CD4-positive, alpha-beta memory T cell (primary cell): ENCODE measurements around the gene RBP4. TPM values are rescaled to one million over a fixed set of nuclear protein-coding genes. Genes with fewer than 3 reads are reported as not detected.

Experiments
- CTCF ChIA-PET: fragments of 350-600 bp; sonication (Branson Sonifier 250); formaldehyde crosslinking; loops from one replicate; lab custom pipeline; 2021; ENCODE audit warnings: inconsistent platforms; ENCODE audit not compliant: partially characterized antibody; lab: Charles Lee
- POLR2A ChIA-PET: fragments of 350-600 bp; sonication (Branson Sonifier 250); formaldehyde crosslinking; loops from one replicate; lab custom pipeline; 2021; ENCODE audit not compliant: partially characterized antibody; lab: Charles Lee
- DNase-seq, 5 donors: peaks; one replicate each; pipeline versions ENCODE4 v3.0.0 to v3.0.0-alpha.2; 2020 to 2022; ENCODE audit warnings: mixed read lengths in 1 of 5
- H3K27ac ChIP-seq: one replicate; pipeline ENCODE4 v1.7.0; 2013; ENCODE audit warnings: low read depth, low read length
- H3K27me3 ChIP-seq: 2 replicates; pipeline ENCODE4 v1.7.0; 2013; ENCODE audit warnings: mild to moderate bottlenecking, low read length, moderate library complexity; ENCODE audit not compliant: insufficient read depth
- H3K36me3 ChIP-seq: 2 replicates; pipeline ENCODE4 v1.7.0; 2013; ENCODE audit warnings: mild to moderate bottlenecking, low read length, moderate library complexity; ENCODE audit not compliant: insufficient read depth
- H3K4me1 ChIP-seq: 2 replicates; pipeline ENCODE4 v1.7.0; 2013; ENCODE audit warnings: mild to moderate bottlenecking, low read length, moderate library complexity; ENCODE audit not compliant: insufficient read depth
- H3K4me3 ChIP-seq, 2 donors: one replicate each; pipeline ENCODE4 v1.7.0; 2013; ENCODE audit warnings: low read length in 2 of 2, mild to moderate bottlenecking in 1 of 2
- H3K9me3 ChIP-seq, 2 donors: one replicate each; pipeline ENCODE4 v1.7.0; 2013; ENCODE audit warnings: low read length in 2 of 2, control low read depth in 1 of 2; ENCODE audit not compliant: control insufficient read depth in 1 of 2
- H3K27ac Mint-ChIP-seq, 7 donors: one replicate each; pipeline ENCODE4 v1.8.0; 2020 to 2021; ENCODE audit warnings: mixed read lengths in 7 of 7, mild to moderate bottlenecking in 6 of 7, inconsistent platforms in 3 of 7, moderate library complexity in 3 of 7
- H3K27me3 Mint-ChIP-seq, 2 donors: one replicate each; pipeline ENCODE4 v1.8.0; 2020 to 2021; ENCODE audit warnings: mixed read lengths in 2 of 2
- H3K36me3 Mint-ChIP-seq, 2 donors: one replicate each; pipeline ENCODE4 v1.8.0; 2020 to 2021; ENCODE audit warnings: mixed read lengths in 2 of 2, inconsistent platforms in 1 of 2, mild to moderate bottlenecking in 1 of 2
- H3K4me1 Mint-ChIP-seq, 4 donors: one replicate each; pipeline ENCODE4 v1.8.0; 2020 to 2021; ENCODE audit warnings: mixed read lengths in 4 of 4, mild to moderate bottlenecking in 1 of 4
- H3K4me3 Mint-ChIP-seq, 8 donors: one replicate each; pipeline ENCODE4 v1.8.0; 2020 to 2021; ENCODE audit warnings: mixed read lengths in 8 of 8, mild to moderate bottlenecking in 7 of 8, moderate library complexity in 6 of 8, inconsistent platforms in 3 of 8
- H3K9me3 Mint-ChIP-seq, 8 donors: one replicate each; pipeline ENCODE4 v1.8.0; 2020 to 2021; ENCODE audit warnings: mixed read lengths in 8 of 8, mild to moderate bottlenecking in 5 of 8, inconsistent platforms in 3 of 8, moderate library complexity in 1 of 8
- intact Hi-C: fragments of 100-400 bp; cut with micrococcal nuclease; formaldehyde crosslinking; loops from one replicate; pipeline ENCODE4 v1.15.1; 2023
- polyA plus RNA-seq, 2 donors: library from polyadenylated mRNA; unstranded; fragments of 300-500 nt; fragmentation: Illumina TruSeq; gene quantifications; one replicate each; pipeline ENCODE4 v1.2.3, GENCODE V29; 2021
- total RNA-seq, 2 experiments: library from RNA; stranded (reverse); gene quantifications; one replicate each; pipeline ENCODE4 v1.2.3, GENCODE V29; 2021

The RBP4 gene
- total and polyA plus RNA-seq, 4 experiments from 2014 or later: not detected

DNA sequence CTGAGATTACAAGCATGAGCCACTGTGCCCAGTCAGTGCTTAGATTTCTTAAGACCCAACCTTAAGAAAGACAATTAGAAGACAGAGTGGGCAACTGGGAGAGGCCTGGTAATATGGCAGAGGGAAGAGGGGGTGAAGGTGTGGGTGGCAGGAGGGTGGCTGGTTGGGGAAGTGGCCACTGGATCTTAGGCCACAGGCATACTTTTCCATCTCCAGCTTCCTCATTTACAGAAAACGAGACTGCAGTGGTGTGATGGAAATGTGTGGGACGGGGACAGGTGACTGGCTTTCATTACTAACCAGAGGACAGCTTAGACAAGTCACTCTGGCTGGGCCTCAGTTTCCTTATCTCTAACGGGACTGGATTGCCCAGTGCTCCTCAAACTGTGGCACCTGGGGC lies 35.6 kb downstream of the RBP4 start:
- Histone ChIP-seq H3K9me3 (no peaks in the 10 kb centered on the region), H3K36me3 (no peaks in the 10 kb centered on the region), H3K4me1 (no peaks in the 10 kb centered on the region), H3K4me3 (no peak overlapping the region), H3K27ac (no peak overlapping the region), H3K27me3 (no peaks in the 10 kb centered on the region)
- H3K36me3 Mint-ChIP-seq: no peaks in the 10 kb centered on the region
- H3K9me3 Mint-ChIP-seq: no peaks in the 10 kb centered on the region
- H3K27ac Mint-ChIP-seq: no peak overlapping the region
- H3K4me3 Mint-ChIP-seq: no peak overlapping the region
- no peak for DNase-seq
- H3K4me1 Mint-ChIP-seq: peaks cover 0 to 7% (median 2%) of the 10 kb centered on the region in 4 donors
- CTCF ChIA-PET: no interaction called here
- intact Hi-C loops: no loop called here
- POLR2A ChIA-PET: no interaction called here
- H3K27me3 Mint-ChIP-seq: peaks cover 33 to 41% of the 10 kb centered on the region in 2 donors

GRCh38 chr10:93560541-93560940 lies 40.5 kb downstream of the RBP4 start:
- Mint-ChIP-seq H3K27ac (no peak overlapping the region), H3K4me3 (no peak overlapping the region), H3K4me1 (no peaks in the 10 kb centered on the region), H3K9me3 (no peaks in the 10 kb centered on the region), H3K27me3 (peaks cover 22 to 23% of the 10 kb centered on the region in 2 donors), H3K36me3 (no peaks in the 10 kb centered on the region)
- intact Hi-C loops: no loop called here
- Histone ChIP-seq H3K4me1 (no peaks in the 10 kb centered on the region), H3K27ac (no peak overlapping the region), H3K27me3 (no peaks in the 10 kb centered on the region), H3K36me3 (no peaks in the 10 kb centered on the region), H3K4me3 (no peak overlapping the region), H3K9me3 (no peaks in the 10 kb centered on the region)
- ChIA-PET POLR2A (no interaction called here), CTCF (interaction anchor here (0.9 kb wide), 1 partner anchor 8 kb away, joined by 3 read pairs; no protein-coding TSS in a partner anchor)
- DNase-seq: no peak

GRCh38 chr10:93559490-93559889 lies 41.5 kb downstream of the RBP4 start:
- ChIA-PET CTCF (no interaction called here), POLR2A (no interaction called here)
- H3K9me3 Mint-ChIP-seq: no peaks in the 10 kb centered on the region
- Histone ChIP-seq H3K4me3 (no peak overlapping the region), H3K4me1 (no peaks in the 10 kb centered on the region), H3K27ac (no peak overlapping the region), H3K36me3 (no peaks in the 10 kb centered on the region), H3K27me3 (no peaks in the 10 kb centered on the region), H3K9me3 (no peaks in the 10 kb centered on the region)
- intact Hi-C loops: loop anchor here (10.0 kb wide), 2 partner anchors 115 to 365 kb away; no protein-coding TSS in a partner anchor
- peaks cover 0 to 2% (median 0%) of the 10 kb centered on the region in 4 donors for H3K4me1 Mint-ChIP-seq
- no peaks in the 10 kb centered on the region for H3K36me3 Mint-ChIP-seq
- H3K27me3 Mint-ChIP-seq: peaks cover 14 to 16% of the 10 kb centered on the region in 2 donors
- DNase-seq: no peak
- H3K27ac Mint-ChIP-seq: no peak overlapping the region
- no peak overlapping the region for H3K4me3 Mint-ChIP-seq

GRCh38 chr10:93554760-93555432 lies 46.1 kb downstream of the RBP4 start:
- ChIA-PET CTCF (interaction anchor here (0.8 to 3.5 kb wide), 11 partner anchors 9 to 765 kb away, joined by 3 to 18 read pairs (median 3); no protein-coding TSS in a partner anchor), POLR2A (no interaction called here)
- Mint-ChIP-seq H3K9me3 (no peaks in the 10 kb centered on the region), H3K4me1 (peaks cover 0 to 2% (median 0%) of the 10 kb centered on the region in 4 donors), H3K4me3 (no peak overlapping the region), H3K27ac (no peak overlapping the region), H3K27me3 (peaks cover 9 to 13% of the 10 kb centered on the region in 2 donors), H3K36me3 (no peaks in the 10 kb centered on the region)
- H3K36me3 ChIP-seq: no peaks in the 10 kb centered on the region
- peak in 3 of 5 donors; percentile 6 to 16 (median 10) for DNase-seq
- no peaks in the 10 kb centered on the region for H3K27me3 ChIP-seq
- no peak overlapping the region for H3K27ac ChIP-seq
- H3K9me3 ChIP-seq: no peaks in the 10 kb centered on the region
- no peak overlapping the region for H3K4me3 ChIP-seq
- intact Hi-C loops: loop anchor here (10.0 kb wide), 2 partner anchors 120 to 370 kb away; no protein-coding TSS in a partner anchor
- no peaks in the 10 kb centered on the region for H3K4me1 ChIP-seq

- peaks cover 7% of the 10 kb centered on the region in 2 donors for H3K27me3 Mint-ChIP-seq
- no peaks in the 10 kb centered on the region for H3K4me1 ChIP-seq
- POLR2A ChIA-PET: no interaction called here
- no peaks in the 10 kb centered on the region for H3K36me3 Mint-ChIP-seq
- CTCF ChIA-PET: interaction anchor here (0.8 to 3.5 kb wide), 9 partner anchors 9 to 370 kb away, joined by 3 to 18 read pairs (median 3); no protein-coding TSS in a partner anchor
- H3K27ac Mint-ChIP-seq: peak overlapping the region in 1 of 7 donors; percentile 31
- H3K36me3 ChIP-seq: no peaks in the 10 kb centered on the region
- H3K4me3 ChIP-seq: no peak overlapping the region
- no peaks in the 10 kb centered on the region for H3K9me3 ChIP-seq
- no peaks in the 10 kb centered on the region for H3K9me3 Mint-ChIP-seq
- no peaks in the 10 kb centered on the region for H3K27me3 ChIP-seq
- H3K4me3 Mint-ChIP-seq: no peak overlapping the region
- intact Hi-C loops: loop anchor here (10.0 kb wide), 2 partner anchors 121 to 371 kb away; no protein-coding TSS in a partner anchor
- peaks cover 0 to 2% (median 0%) of the 10 kb centered on the region in 4 donors for H3K4me1 Mint-ChIP-seq
- H3K27ac ChIP-seq: no peak overlapping the region
- DNase-seq: no peak
Observed at GRCh38 chr10:93554316-93554663, 46.7 kb downstream of the RBP4 start.

DNA sequence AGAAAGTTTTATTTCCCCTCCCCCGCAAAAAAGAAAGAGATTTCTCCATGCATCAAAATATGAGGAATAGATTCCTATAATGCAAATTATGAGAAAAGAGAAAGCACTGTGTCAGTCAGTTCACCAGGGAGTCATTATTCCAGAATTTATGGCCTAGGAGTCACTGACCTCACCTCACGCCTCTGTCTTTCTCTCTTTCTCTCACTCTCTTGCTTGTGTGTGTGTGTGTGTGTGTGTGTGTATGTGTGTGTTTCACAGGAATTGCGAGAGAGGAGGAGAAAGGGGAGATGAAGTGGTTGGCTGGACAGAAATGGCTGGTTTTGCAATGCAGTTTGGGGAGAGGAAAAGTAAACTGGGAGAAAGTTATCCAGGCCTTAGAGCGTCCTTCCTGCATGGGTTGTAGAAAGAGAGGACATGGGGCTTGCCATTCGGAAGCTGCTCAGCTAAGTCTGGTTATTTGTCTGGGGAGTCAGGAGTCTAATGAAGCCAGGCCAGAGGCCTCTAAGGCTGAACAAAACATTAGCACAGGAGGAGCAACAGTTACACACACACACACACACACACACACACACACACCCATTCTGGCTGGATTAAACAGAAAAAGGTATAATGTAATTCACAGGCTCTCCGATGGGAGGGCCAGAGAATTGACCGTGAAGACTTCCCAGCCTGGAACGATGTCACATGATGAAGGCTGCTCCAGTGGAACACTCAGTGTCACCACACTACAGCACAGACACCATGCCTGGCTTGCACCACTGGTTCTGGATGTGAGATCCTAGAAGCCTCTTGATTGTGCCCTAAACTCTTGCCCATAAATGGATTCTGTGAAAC lies 47.3 kb downstream of the RBP4 start:
- DNase-seq: no peak
- H3K4me1 Mint-ChIP-seq: peaks cover 0 to 2% (median 0%) of the 10 kb centered on the region in 4 donors
- ChIA-PET CTCF (interaction anchor here (0.8 to 3.5 kb wide), 7 partner anchors 11 to 367 kb away, joined by 3 to 18 read pairs (median 3); no protein-coding TSS in a partner anchor), POLR2A (no interaction called here)
- Histone ChIP-seq H3K4me3 (no peak overlapping the region), H3K9me3 (no peaks in the 10 kb centered on the region), H3K27ac (no peak overlapping the region), H3K36me3 (no peaks in the 10 kb centered on the region), H3K27me3 (no peaks in the 10 kb centered on the region), H3K4me1 (no peaks in the 10 kb centered on the region)
- no peak overlapping the region for H3K4me3 Mint-ChIP-seq
- intact Hi-C loops: loop anchor here (10.0 kb wide), 2 partner anchors 121 to 371 kb away; no protein-coding TSS in a partner anchor
- H3K36me3 Mint-ChIP-seq: no peaks in the 10 kb centered on the region
- no peaks in the 10 kb centered on the region for H3K9me3 Mint-ChIP-seq
- H3K27ac Mint-ChIP-seq: no peak overlapping the region
- peaks cover 7% of the 10 kb centered on the region in 2 donors for H3K27me3 Mint-ChIP-seq

GRCh38 chr10:93552780-93553179 lies 48.3 kb downstream of the RBP4 start:
- Mint-ChIP-seq H3K27me3 (peaks cover 3% of the 10 kb centered on the region in 2 donors), H3K4me1 (peaks cover 0 to 2% (median 0%) of the 10 kb centered on the region in 4 donors), H3K27ac (no peak overlapping the region), H3K4me3 (no peak overlapping the region), H3K9me3 (no peaks in the 10 kb centered on the region), H3K36me3 (no peaks in the 10 kb centered on the region)
- H3K4me1 ChIP-seq: no peaks in the 10 kb centered on the region
- no peak for DNase-seq
- H3K9me3 ChIP-seq: no peaks in the 10 kb centered on the region
- H3K27ac ChIP-seq: no peak overlapping the region
- H3K36me3 ChIP-seq: no peaks in the 10 kb centered on the region
- ChIA-PET CTCF (interaction anchor here (1.0 to 1.3 kb wide), 3 partner anchors 8 to 341 kb away, joined by 3 to 6 read pairs (median 3); partner anchors contain the start of gene SLC35G1), POLR2A (no interaction called here)
- intact Hi-C loops: loop anchor here (10.0 kb wide), 2 partner anchors 122 to 372 kb away; no protein-coding TSS in a partner anchor
- no peak overlapping the region for H3K4me3 ChIP-seq
- no peaks in the 10 kb centered on the region for H3K27me3 ChIP-seq
